ENCODE measurements around the gene HOTAIR.

Gene HOTAIR

GRCh38 chr12:53974084-53975063, at the start of gene HOTAIR:
Gene HOTAIR, minus strand, starts transcription at chr12:53974954.
- no peak for DNase-seq (ENCODE audit: low spot score)

- no peak for DNase-seq (ENCODE audit: low spot score)
These were observed 49.4 kb upstream of the HOTAIR start for GRCh38 chr12:54024127-54024526.

- DNase-seq (ENCODE audit: low spot score): no peak
These were observed 48.5 kb upstream of the HOTAIR start for GRCh38 chr12:54022960-54023884.

- DNase-seq (ENCODE audit: low spot score): no peak
These were observed 46.8 kb upstream of the HOTAIR start for GRCh38 chr12:54021432-54022013.

- no peak for DNase-seq (ENCODE audit: low spot score)
These were observed 46.0 kb upstream of the HOTAIR start for GRCh38 chr12:54020591-54021405.

- DNase-seq (ENCODE audit: low spot score): no peak
These were observed 45.3 kb upstream of the HOTAIR start for GRCh38 chr12:54019924-54020590.

GRCh38 chr12:54019091-54019811, 44.5 kb upstream of the HOTAIR start:
- DNase-seq (ENCODE audit: low spot score): no peak

- no peak for DNase-seq (ENCODE audit: low spot score)
These were observed 43.8 kb upstream of the HOTAIR start for GRCh38 chr12:54018468-54018984.

GRCh38 chr12:54017878-54018467, 43.2 kb upstream of the HOTAIR start:
- DNase-seq (ENCODE audit: low spot score): peak; percentile 96

- peak; percentile 54 for DNase-seq (ENCODE audit: low spot score)
These were observed 42.5 kb upstream of the HOTAIR start for GRCh38 chr12:54017027-54017788.

- DNase-seq (ENCODE audit: low spot score): no peak
These were observed 41.8 kb upstream of the HOTAIR start for GRCh38 chr12:54016478-54016964.

GRCh38 chr12:54016051-54016450, 41.3 kb upstream of the HOTAIR start:
- DNase-seq (ENCODE audit: low spot score): no peak

- DNase-seq (ENCODE audit: low spot score): no peak
These were observed 40.5 kb upstream of the HOTAIR start for GRCh38 chr12:54015018-54015931.

GRCh38 chr12:54014377-54015017, 39.7 kb upstream of the HOTAIR start:
- DNase-seq (ENCODE audit: low spot score): no peak

GRCh38 chr12:54012631-54013409, 38.1 kb upstream of the HOTAIR start:
- DNase-seq (ENCODE audit: low spot score): no peak

Measured in NAMALWA (cell line).